ENCODE results near the gene NEDD9.

NEDD9 gene

GRCh38 chr6:11214901-11215300 lies 17.6 kb downstream of the NEDD9 start:
- DNase-seq = no peak

- DNase-seq = no peak
These were observed 18.2 kb downstream of the NEDD9 start for GRCh38 chr6:11214084-11214833.

GRCh38 chr6:11213422-11214021 lies 18.9 kb downstream of the NEDD9 start:
- DNase-seq = no peak

GRCh38 chr6:11212664-11213063 lies 19.8 kb downstream of the NEDD9 start:
- DNase-seq = no peak

- DNase-seq = no peak
These were observed 21.2 kb downstream of the NEDD9 start for GRCh38 chr6:11211254-11211653.

GRCh38 chr6:11210386-11211138 lies 21.9 kb downstream of the NEDD9 start:
- no peak for DNase-seq

- no peak for DNase-seq
These were observed 22.6 kb downstream of the NEDD9 start for GRCh38 chr6:11209906-11210305.

GRCh38 chr6:11209369-11209768 lies 23.1 kb downstream of the NEDD9 start:
- DNase-seq = no peak

- no peak for DNase-seq
These were observed 23.6 kb downstream of the NEDD9 start for GRCh38 chr6:11208854-11209253.

GRCh38 chr6:11208267-11208666 lies 24.2 kb downstream of the NEDD9 start:
- DNase-seq = no peak

- DNase-seq = peak; percentile 92
These were observed 25.1 kb downstream of the NEDD9 start for GRCh38 chr6:11207199-11207968.

- DNase-seq = no peak
These were observed 25.9 kb downstream of the NEDD9 start for GRCh38 chr6:11206576-11206975.

- DNase-seq = no peak
These were observed 27.6 kb downstream of the NEDD9 start for GRCh38 chr6:11204794-11205366.

GRCh38 chr6:11204005-11204399 lies 28.5 kb downstream of the NEDD9 start:
- DNase-seq = no peak

- DNase-seq = no peak
These were observed 29.0 kb downstream of the NEDD9 start for GRCh38 chr6:11203306-11204004.

- DNase-seq = peak; percentile 71
These were observed 29.8 kb downstream of the NEDD9 start for GRCh38 chr6:11202513-11203305.

GRCh38 chr6:11201772-11202512 lies 30.5 kb downstream of the NEDD9 start:
- DNase-seq = no peak

GRCh38 chr6:11201015-11201414 lies 31.5 kb downstream of the NEDD9 start:
- no peak for DNase-seq

GRCh38 chr6:11200356-11200755 lies 32.1 kb downstream of the NEDD9 start:
- DNase-seq = no peak

Data from islet precursor cell (in vitro differentiated cells).